Anterior cingulate cortex (tissue), 58 donors: ENCODE measurements around the gene TELO2.

Source experiments
- DNase-seq, 58 donors: peaks; one replicate each; lab custom pipeline; 2025; lab: John Stamatoyannopoulos, UW

TELO2 gene

GRCh38 chr16:1511662-1512569 is 18.8 kb downstream of the TELO2 start:
- no peak for DNase-seq

- DNase-seq: peak in 1 of 58 donors; percentile 20
These were observed 19.6 kb downstream of the TELO2 start for GRCh38 chr16:1512774-1513173.

GRCh38 chr16:1514507-1514906 is 21.3 kb downstream of the TELO2 start:
- DNase-seq: no peak

- no peak for DNase-seq
These were observed 25.5 kb downstream of the TELO2 start for GRCh38 chr16:1518626-1519135.

- DNase-seq: no peak
These were observed 26.7 kb downstream of the TELO2 start for GRCh38 chr16:1519831-1520230.

DNA sequence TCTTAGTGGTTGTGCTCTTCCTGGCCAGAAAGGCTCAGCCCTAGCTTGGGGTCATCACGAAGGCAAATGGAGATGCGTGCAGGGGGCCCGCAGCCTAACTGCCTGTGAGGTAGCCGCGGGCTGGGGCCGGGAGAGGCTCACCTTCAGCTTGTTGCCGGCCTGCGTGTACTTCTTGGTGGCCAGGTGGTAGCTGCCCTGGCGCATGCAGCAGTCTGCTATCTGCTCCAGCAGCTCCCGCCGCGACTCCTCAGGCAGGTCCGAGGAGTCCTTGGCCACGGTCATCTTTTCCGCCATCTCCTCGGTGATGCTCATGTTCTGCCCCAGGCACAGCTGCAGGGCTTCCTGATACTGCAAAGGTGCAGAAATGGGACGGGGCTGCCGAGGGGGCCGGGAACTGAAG is 27.3 kb downstream of the TELO2 start:
- DNase-seq: no peak

DNA sequence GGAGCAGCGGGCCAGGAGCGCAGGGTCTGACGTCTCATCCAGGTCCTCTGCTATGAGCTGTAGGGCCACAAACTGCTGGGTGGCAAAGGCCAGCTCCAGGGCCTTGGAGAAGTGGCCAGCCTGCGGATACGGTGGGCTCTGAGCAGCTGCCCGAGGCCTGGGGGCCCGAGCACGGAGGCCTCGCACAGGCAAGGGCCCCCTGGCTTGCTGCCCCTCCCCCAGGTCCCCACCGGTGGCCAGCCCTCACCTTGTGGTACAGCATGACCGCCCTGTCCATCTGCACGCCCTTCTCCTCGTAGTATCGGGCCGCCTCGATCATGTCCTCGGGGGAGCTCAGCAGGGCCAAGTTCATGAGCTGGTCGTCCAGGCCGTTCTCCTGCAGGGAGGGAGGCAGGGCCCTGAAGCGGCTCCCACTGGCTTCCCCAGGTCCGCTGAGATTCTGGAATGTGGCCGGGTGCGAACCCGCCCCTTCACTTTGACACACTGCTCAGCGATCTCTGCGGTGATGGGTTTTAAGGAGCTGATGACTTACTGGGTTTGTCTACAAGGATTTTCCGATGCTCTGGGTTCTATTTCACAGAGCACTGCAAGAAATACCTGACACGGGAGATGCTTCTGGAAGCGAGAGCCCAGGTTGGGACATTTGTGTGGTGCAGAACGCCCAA is 30.6 kb downstream of the TELO2 start:
- DNase-seq: no peak

- no peak for DNase-seq
These were observed 31.2 kb downstream of the TELO2 start for GRCh38 chr16:1524366-1524765.

DNA sequence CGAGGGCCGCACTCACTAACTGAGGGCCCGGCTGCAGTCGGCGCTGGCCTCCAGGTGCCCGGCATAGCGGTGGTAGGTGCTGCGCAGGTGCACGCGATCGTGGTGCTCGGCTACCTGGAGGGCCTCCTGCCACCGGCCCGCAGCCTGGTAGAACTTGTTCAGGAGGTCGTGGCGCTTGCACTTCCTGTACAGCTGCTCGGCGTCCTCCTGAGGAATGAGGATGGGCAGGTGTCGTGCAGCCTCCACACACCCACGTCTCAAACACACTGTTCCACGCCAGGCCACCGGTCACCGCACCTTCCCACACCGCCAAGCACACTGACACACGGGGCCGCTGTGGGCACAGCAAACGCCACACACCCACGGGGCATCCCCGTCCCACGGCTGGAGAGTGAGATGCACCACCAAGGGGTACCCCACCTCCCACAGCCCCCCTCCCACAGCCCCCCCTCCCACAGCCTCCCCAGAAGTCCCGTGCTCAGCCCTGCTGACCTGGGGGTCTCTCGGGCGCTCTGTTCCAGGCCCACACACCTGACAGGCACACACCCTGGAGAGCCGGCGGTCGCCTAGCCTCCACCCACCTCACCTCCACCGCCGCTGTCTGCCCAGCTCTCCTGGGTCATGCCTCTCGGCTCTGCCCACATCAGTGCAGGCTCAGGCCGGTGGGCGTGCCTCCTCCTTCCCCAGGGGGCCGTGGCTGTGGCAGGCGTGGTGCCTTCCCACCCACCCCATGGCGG is 32.9 kb downstream of the TELO2 start:
- no peak for DNase-seq

GRCh38 chr16:1526608-1527555 is 33.7 kb downstream of the TELO2 start:
- DNase-seq: no peak

DNA sequence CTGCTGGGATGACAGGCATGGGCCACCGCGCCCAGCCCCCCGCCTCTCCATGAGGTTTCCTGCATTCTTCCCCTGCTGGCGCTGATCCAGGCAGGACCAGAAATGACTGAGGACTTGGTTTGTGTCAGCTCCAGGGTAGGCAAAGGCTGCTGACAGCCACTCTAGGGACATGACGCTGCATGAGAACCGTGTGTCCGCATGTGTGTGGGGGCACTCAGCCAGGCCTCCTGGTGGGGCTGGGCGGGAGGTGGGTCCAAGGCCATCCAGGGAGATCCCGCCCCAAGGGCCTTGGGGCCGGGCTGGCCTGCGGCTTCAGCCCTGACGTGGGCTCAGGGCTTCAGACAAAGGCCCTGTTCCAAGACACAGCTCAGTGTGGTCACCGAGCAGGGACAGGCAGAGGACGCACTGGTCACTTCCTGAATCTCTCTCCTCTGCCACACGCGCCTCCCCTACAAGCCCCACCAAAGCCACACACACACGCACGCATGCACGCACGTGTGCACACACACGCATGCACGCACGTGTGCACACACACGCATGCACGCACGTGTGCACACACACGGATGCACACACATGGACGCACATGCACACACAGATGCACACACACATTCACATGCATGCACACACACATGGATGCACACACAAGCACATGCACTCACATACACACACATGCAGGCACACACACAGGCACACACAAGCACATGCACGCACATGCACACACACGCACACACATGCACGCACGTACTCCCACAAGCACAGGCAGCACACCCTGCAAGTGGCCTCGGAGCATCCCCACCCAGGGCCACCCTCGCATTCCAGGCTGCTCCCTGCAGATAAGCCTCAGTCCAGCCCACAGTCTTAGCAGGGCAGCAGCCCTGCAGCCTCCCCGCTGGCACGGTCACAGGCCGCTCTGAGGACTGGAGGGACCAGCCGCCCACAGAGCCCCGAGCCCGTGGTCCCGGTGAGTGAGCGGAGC is 35.0 kb downstream of the TELO2 start:
- no peak for DNase-seq

DNA sequence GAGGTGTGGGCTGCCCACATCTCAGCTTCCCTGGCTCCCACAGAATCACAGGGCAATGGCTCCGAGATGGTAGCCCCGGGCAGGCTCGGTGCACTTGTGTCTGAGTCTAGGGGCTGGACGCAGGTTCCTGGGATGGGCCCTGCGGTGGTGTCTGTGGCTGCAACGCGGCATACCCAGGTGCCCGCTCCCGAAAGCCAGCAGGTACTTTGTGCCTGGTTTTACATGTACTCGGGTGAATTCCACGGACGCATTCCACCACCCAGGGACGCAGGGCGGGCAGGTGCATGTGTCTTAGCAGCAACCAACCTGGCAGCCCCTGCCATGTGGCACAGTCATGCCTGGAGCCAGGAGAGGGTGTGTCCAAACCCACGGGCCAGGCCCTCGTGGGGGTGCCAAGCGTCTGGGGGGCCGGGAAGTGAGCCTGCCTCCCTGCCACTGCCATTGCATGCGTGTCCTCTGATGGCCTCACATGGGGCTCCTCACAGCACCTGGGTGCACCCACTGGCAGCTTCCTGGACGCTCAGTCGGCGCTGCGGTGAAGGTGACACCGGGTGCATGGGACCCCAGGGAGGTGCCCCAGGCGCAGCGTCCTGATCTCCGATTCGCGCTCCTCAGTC is 35.9 kb downstream of the TELO2 start:
- DNase-seq: no peak

GRCh38 chr16:1530349-1530882 is 37.3 kb downstream of the TELO2 start:
- no peak for DNase-seq

GRCh38 chr16:1530883-1531637 is 37.9 kb downstream of the TELO2 start:
- DNase-seq: no peak

DNA sequence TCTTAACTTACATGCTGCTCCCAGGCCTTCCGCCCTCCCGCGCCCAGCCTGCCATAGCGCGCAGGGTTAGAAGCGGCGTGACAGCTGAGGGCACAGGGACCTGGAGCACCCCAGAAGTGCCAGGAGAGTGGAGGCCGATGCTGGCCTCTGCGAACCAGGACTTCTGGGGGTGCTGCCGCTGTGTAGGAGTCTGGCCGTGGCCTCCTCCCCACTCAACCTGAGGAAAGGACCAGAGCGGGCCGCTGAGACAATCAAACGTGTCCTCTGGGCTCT is 38.4 kb downstream of the TELO2 start:
- DNase-seq: no peak

DNA sequence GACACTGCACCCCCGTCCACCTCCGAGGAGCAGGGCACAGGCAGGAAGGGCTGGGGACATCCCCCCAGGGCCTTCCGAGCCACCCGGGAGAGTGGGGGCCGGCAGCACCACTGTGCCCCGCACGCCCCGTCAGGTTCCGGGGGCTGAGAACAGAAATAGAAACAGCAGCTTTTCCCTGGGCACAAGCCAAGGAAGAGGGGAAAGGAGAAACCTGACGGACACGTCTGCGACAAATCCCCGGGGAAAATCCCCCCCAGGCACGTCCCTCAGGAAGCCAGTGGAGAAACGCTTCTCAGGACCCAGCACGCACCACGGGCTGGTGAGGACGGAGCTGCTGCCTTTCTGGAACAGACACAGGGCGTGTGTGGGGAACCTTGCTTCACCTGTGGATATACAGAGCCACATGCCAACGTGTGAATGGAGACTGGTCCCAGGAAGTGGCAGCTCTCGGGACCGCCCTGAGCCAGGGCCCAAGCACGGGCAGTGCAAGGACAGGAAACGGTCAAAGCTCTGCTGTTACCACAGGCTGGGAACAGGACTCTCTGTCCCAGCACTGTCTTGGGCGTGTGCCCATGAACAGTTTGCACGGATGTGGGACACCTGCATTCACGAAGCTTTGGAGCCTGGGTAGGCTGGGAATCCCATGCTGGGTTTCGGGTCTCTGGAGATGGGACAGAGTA is 39.1 kb downstream of the TELO2 start:
- DNase-seq: no peak

DNA sequence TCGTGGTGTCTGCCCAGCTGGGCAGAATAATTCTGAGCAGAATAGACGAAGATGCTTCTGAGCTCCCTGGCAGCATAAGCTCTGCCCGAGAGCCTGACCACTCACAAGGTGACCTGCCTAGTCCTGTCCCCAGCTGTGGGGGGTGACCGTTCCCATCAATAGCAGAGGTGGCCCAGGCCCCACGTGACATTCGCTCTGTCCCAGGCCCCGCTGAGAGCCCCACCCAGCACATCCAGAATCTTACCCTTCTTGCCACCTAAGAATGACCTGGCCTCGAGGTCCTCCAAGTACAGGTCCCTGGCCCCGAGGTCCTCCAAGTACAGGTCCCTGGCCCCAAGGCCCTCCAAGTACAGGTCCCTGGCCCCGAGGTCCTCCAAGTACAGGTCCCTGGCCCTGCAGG is 39.6 kb downstream of the TELO2 start:
- no peak for DNase-seq
